ENCODE measurements around the gene OR51A7. TPM values are rescaled to one million over a fixed set of nuclear protein-coding genes. Genes with fewer than 3 reads are reported as not detected.
"Not testable (repeated sequence)": the region's sequence is repeated elsewhere in the genome, so short reads cannot be mapped to it uniquely, and the experiment has no call there.

Gene OR51A7
- total and polyA plus RNA-seq, 4 donors: not detected

DNA sequence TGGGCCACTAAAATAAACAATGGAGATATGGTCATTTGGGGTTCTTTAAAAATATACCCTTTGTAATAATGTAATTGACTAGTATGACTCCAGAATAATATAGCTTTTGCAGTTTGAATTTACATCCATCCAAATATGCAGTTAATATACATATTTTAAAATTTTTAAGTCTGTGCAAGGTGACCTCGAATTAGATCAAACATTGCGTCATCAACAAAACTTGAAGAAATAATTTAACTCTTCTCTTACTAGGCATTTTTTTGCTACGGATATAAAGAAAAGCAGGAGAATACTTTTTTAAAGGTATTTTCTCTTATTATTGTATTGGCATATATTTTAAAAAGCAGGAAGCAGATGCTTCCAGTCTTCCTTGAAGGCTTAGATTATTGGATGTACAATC, 33.2 kb downstream of the OR51A7 start:
- 58% methylated on average over 3 of the region's 3 CpGs for WGBS
- TF ChIP-seq HNF4G (IDR thresholded peaks at IDR 0.05): no peak
- TF ChIP-seq, protein P1, sequence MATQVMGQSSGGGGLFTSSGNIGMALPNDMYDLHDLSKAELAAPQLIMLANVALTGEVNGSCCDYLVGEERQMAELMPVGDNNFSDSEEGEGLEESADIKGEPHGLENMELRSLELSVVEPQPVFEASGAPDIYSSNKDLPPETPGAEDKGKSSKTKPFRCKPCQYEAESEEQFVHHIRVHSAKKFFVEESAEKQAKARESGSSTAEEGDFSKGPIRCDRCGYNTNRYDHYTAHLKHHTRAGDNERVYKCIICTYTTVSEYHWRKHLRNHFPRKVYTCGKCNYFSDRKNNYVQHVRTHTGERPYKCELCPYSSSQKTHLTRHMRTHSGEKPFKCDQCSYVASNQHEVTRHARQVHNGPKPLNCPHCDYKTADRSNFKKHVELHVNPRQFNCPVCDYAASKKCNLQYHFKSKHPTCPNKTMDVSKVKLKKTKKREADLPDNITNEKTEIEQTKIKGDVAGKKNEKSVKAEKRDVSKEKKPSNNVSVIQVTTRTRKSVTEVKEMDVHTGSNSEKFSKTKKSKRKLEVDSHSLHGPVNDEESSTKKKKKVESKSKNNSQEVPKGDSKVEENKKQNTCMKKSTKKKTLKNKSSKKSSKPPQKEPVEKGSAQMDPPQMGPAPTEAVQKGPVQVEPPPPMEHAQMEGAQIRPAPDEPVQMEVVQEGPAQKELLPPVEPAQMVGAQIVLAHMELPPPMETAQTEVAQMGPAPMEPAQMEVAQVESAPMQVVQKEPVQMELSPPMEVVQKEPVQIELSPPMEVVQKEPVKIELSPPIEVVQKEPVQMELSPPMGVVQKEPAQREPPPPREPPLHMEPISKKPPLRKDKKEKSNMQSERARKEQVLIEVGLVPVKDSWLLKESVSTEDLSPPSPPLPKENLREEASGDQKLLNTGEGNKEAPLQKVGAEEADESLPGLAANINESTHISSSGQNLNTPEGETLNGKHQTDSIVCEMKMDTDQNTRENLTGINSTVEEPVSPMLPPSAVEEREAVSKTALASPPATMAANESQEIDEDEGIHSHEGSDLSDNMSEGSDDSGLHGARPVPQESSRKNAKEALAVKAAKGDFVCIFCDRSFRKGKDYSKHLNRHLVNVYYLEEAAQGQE (IDR thresholded peaks at IDR 0.05): no peak
- TF ChIP-seq, protein P2, sequence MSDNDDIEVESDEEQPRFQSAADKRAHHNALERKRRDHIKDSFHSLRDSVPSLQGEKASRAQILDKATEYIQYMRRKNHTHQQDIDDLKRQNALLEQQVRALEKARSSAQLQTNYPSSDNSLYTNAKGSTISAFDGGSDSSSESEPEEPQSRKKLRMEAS (IDR thresholded peaks at IDR 0.05): no peak
- TF ChIP-seq TAF1 (conservative IDR thresholded peaks at IDR 0.05): no peak
- no peak for TF ChIP-seq RAD21 (IDR thresholded peaks at IDR 0.05)
- TF ChIP-seq NR2F2 (IDR thresholded peaks at IDR 0.05): no peak
- TF ChIP-seq FOXA1 (IDR thresholded peaks at IDR 0.05): no peak
- TF ChIP-seq, protein P3, sequence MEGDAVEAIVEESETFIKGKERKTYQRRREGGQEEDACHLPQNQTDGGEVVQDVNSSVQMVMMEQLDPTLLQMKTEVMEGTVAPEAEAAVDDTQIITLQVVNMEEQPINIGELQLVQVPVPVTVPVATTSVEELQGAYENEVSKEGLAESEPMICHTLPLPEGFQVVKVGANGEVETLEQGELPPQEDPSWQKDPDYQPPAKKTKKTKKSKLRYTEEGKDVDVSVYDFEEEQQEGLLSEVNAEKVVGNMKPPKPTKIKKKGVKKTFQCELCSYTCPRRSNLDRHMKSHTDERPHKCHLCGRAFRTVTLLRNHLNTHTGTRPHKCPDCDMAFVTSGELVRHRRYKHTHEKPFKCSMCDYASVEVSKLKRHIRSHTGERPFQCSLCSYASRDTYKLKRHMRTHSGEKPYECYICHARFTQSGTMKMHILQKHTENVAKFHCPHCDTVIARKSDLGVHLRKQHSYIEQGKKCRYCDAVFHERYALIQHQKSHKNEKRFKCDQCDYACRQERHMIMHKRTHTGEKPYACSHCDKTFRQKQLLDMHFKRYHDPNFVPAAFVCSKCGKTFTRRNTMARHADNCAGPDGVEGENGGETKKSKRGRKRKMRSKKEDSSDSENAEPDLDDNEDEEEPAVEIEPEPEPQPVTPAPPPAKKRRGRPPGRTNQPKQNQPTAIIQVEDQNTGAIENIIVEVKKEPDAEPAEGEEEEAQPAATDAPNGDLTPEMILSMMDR (IDR thresholded peaks at IDR 0.05; ENCODE audit: low read depth, low read length, missing input control): no peak
- TF ChIP-seq FOXA2 (IDR thresholded peaks at IDR 0.05): no peak
- no peak for TF ChIP-seq HNF4A (conservative IDR thresholded peaks at IDR 0.05)
- no peak for TF ChIP-seq SP1 (IDR thresholded peaks at IDR 0.05)
- TF ChIP-seq YY1 (IDR thresholded peaks at IDR 0.05): no peak
- no peak for TF ChIP-seq EGR1 (IDR thresholded peaks at IDR 0.05; ENCODE audit: low read depth in 2 of 2)
- TF ChIP-seq JUND (IDR thresholded peaks at IDR 0.05): no peak
- TF ChIP-seq RXRA (IDR thresholded peaks at IDR 0.05): no peak
- DNase-seq (ENCODE audit: low spot score): no peak

DNA sequence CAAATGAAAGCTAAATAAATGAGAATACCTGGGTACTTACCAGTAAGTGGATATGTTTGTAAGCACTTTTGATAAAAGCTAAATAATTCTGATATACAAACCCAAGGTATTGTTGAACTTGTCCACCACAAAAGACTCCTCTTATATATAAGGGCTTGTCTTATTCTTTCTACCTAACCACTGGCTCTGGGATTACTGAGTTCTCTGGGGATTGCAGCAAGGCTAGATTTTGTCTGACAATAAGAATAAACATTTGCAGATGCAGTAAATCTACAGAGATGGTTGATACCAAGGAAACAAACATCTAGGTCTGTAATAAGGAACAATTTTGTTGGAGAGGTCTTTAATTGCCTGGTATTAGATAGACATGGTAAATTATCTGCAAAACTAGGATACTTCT, 43.9 kb downstream of the OR51A7 start, which contains the start of gene OR51A4:
TSS of gene OR51A4 (minus strand) at position 101 of the 400 bp plus-strand sequence. CDS start 505 bp downstream, outside the sequence.
- no peak for TF ChIP-seq FOXA1 (IDR thresholded peaks at IDR 0.05)
- TF ChIP-seq TAF1 (conservative IDR thresholded peaks at IDR 0.05): no peak
- no peak for TF ChIP-seq SP1 (IDR thresholded peaks at IDR 0.05)
- TF ChIP-seq FOXA2 (IDR thresholded peaks at IDR 0.05): no peak
- Histone ChIP-seq H3K27ac (ENCODE audit: low read depth in 1 of 2, low read length in 2 of 2) (no peak within 1 kb of the TSS), H3K9me3 (ENCODE audit: control insufficient read depth in 4 of 4, low read length in 3 of 4) (no peaks in the 10 kb centered on the region), H3K36me3 (ENCODE audit: control insufficient read depth in 4 of 4, insufficient read depth in 3 of 4, low read depth in 1 of 4, low read length in 3 of 4) (no peaks in the 10 kb centered on the region), H3K4me1 (ENCODE audit: control insufficient read depth in 4 of 4, insufficient read depth in 4 of 4, low read length in 3 of 4) (no peaks in the 10 kb centered on the region), H3K4me3 (ENCODE audit: low read depth in 1 of 3, low read length in 3 of 3) (no peak within 1 kb of the TSS), H3K9ac (ENCODE audit: low read depth in 1 of 2, low read length in 2 of 2) (no peak within 1 kb of the TSS), H3K27me3 (ENCODE audit: control insufficient read depth in 4 of 4, insufficient read depth in 4 of 4, low read length in 3 of 4) (peaks cover 0 to 5% (median 0%) of the 10 kb centered on the region in 4 donors)
- DNase-seq (ENCODE audit: low spot score): no peak

More for the DNA sequence above, 33.2 kb downstream of the OR51A7 start:
- Histone ChIP-seq H3K4me3 (ENCODE audit: low read depth in 1 of 3, low read length in 3 of 3) (no peak overlapping the region), H3K9ac (ENCODE audit: low read depth in 1 of 2, low read length in 2 of 2) (no peak overlapping the region), H3K36me3 (ENCODE audit: control insufficient read depth in 4 of 4, insufficient read depth in 3 of 4, low read depth in 1 of 4, low read length in 3 of 4) (no peaks in the 10 kb centered on the region), H3K27ac (ENCODE audit: low read depth in 1 of 2, low read length in 2 of 2) (no peak overlapping the region), H3K9me3 (ENCODE audit: control insufficient read depth in 4 of 4, low read length in 3 of 4) (no peaks in the 10 kb centered on the region), H3K27me3 (ENCODE audit: control insufficient read depth in 4 of 4, insufficient read depth in 4 of 4, low read length in 3 of 4) (peaks cover 0 to 6% (median 0%) of the 10 kb centered on the region in 4 donors), H3K4me1 (ENCODE audit: control insufficient read depth in 4 of 4, insufficient read depth in 4 of 4, low read length in 3 of 4) (no peaks in the 10 kb centered on the region)

DNA sequence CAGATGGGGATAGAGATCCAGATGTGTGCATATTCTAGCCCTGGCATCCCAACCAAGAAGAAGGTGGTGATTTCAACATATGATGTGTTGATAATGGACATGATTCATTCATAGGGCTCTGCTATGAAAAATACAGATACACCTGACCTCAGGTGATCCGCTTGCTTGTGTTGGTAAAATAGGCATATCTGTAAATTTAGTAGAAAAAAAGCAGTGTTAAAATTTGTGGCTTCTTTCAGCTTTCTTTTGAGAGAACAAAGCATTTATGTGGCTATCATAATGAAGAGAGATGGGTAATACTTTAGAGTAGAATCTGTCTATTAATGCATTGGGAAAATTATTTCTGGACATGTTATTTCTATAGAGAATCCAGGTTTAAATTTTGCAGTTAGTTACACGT, 52.0 kb downstream of the OR51A7 start, which contains the start of gene OR51A2:
TSS of gene OR51A2 (minus strand) at position 101 of the 400 bp plus-strand sequence. CDS start at position 101, 0 bp downstream.
- not testable (repeated sequence) for H3K9me3 ChIP-seq (ENCODE audit: control insufficient read depth in 4 of 4, low read length in 3 of 4); H3K27me3 ChIP-seq (ENCODE audit: control insufficient read depth in 4 of 4, insufficient read depth in 4 of 4, low read length in 3 of 4); H3K4me1 ChIP-seq (ENCODE audit: control insufficient read depth in 4 of 4, insufficient read depth in 4 of 4, low read length in 3 of 4); H3K9ac ChIP-seq (ENCODE audit: low read depth in 1 of 2, low read length in 2 of 2); H3K4me3 ChIP-seq (ENCODE audit: low read depth in 1 of 3, low read length in 3 of 3); H3K27ac ChIP-seq (ENCODE audit: low read depth in 1 of 2, low read length in 2 of 2); DNase-seq (ENCODE audit: low spot score); H3K36me3 ChIP-seq (ENCODE audit: control insufficient read depth in 4 of 4, insufficient read depth in 3 of 4, low read depth in 1 of 4, low read length in 3 of 4)
- 64% methylated on average over 2 of the region's 2 CpGs for WGBS

All from liver (tissue), 9 donors.